Activated CD8-positive, alpha-beta T cell treated with anti-CD3 and anti-CD28 coated beads, Interleukin-2, amount 10 ng/mL, durations not matched to agents 7 days and 5 days (primary cell): ENCODE data around the gene MAP2K1. TPM values are rescaled to one million over a fixed set of nuclear protein-coding genes. Genes with fewer than 3 reads are reported as not detected.
"Not testable (repeated sequence)": the region's sequence is repeated elsewhere in the genome, so short reads cannot be mapped to it uniquely, and the experiment has no call there.

Experiments used
- ATAC-seq: fragments of 150-1000 bp; cut with Tn5 transposase; one replicate; pipeline ENCODE4 v1.10.0; 2021; ENCODE audit warnings: moderate library complexity
- CTCF ChIA-PET: fragments of 350-600 bp; sonication (Branson Sonifier 250); formaldehyde crosslinking; loops from one replicate; lab custom pipeline; 2021; ENCODE audit warnings: antibody characterized with exemption; lab: Charles Lee
- POLR2A ChIA-PET: fragments of 350-600 bp; sonication (Branson Sonifier 250); formaldehyde crosslinking; loops from one replicate; lab custom pipeline; 2021; ENCODE audit warnings: antibody characterized with exemption; lab: Charles Lee
- DNase-seq: peaks from one replicate; pipeline ENCODE4 v3.0.0-alpha.2; 2020
- H3K27ac Mint-ChIP-seq: one replicate; pipeline ENCODE4 v1.8.0; 2021; ENCODE audit warnings: mild to moderate bottlenecking, mixed read lengths
- H3K27me3 Mint-ChIP-seq: one replicate; pipeline ENCODE4 v1.8.0; 2021; ENCODE audit warnings: low read depth, mixed read lengths
- H3K36me3 Mint-ChIP-seq: one replicate; pipeline ENCODE4 v1.8.0; 2021; ENCODE audit warnings: low read depth, mixed read lengths
- H3K4me1 Mint-ChIP-seq: one replicate; pipeline ENCODE4 v1.8.0; 2021; ENCODE audit warnings: low read depth, mixed read lengths
- H3K4me3 Mint-ChIP-seq: one replicate; pipeline ENCODE4 v1.8.0; 2021; ENCODE audit warnings: mild to moderate bottlenecking, mixed read lengths
- H3K9me3 Mint-ChIP-seq: one replicate; pipeline ENCODE4 v1.8.0; 2022; ENCODE audit warnings: mixed read lengths; ENCODE audit not compliant: insufficient read depth
- total RNA-seq, 2 experiments: library from RNA; stranded (reverse); gene quantifications; one replicate each; pipeline ENCODE4 v1.2.3, GENCODE V29; 2021

Gene MAP2K1
- total RNA-seq, result 100 to 1,000 TPM; 108 to 118 TPM

GRCh38 chr15:66386204-66387123 lies at the start of gene MAP2K1:
Gene MAP2K1, plus strand, starts transcription at chr15:66386912. Its CDS starts 436 bp downstream, at chr15:66387348.
- POLR2A ChIA-PET, result interaction anchor here (0.6 to 5.3 kb wide), 6 partner anchors 16 to 229 kb away, joined by 3 to 35 read pairs (median 20); partner anchors contain the start of genes RPL4, SNAPC5, TIPIN and ZWILCH
- peak; percentile 99 for DNase-seq
- Mint-ChIP-seq H3K4me3 (peak within 1 kb of the TSS; percentile 95), H3K27me3 (no peaks in the 10 kb centered on the region), H3K4me1 (peaks cover 45% of the 10 kb centered on the region), H3K9me3 (no peaks in the 10 kb centered on the region), H3K36me3 (peaks cover 39% of the 10 kb centered on the region), H3K27ac (peak within 1 kb of the TSS; percentile 98)
- CTCF ChIA-PET, result interaction anchor here (0.7 to 7.6 kb wide), 20 partner anchors 8 to 120 kb away, joined by 3 to 126 read pairs (median 6); partner anchors contain the start of genes SNAPC5, TIPIN and ZWILCH
- ATAC-seq, result peak; percentile 83

- ATAC-seq, H3K4me3 Mint-ChIP-seq, DNase-seq, POLR2A ChIA-PET, H3K27ac Mint-ChIP-seq, H3K27me3 Mint-ChIP-seq, H3K9me3 Mint-ChIP-seq: not testable (repeated sequence)
- peaks cover 41% of the 10 kb centered on the region for H3K36me3 Mint-ChIP-seq
- CTCF ChIA-PET, result interaction anchor here (1.4 to 1.5 kb wide), 2 partner anchors 150 to 151 kb away, joined by 3 to 14 read pairs; partner anchors contain the start of gene SNAPC5
- peaks cover 12% of the 10 kb centered on the region for H3K4me1 Mint-ChIP-seq
Measured at GRCh38 chr15:66348530-66348929, 38.2 kb upstream of the MAP2K1 start.

DNA sequence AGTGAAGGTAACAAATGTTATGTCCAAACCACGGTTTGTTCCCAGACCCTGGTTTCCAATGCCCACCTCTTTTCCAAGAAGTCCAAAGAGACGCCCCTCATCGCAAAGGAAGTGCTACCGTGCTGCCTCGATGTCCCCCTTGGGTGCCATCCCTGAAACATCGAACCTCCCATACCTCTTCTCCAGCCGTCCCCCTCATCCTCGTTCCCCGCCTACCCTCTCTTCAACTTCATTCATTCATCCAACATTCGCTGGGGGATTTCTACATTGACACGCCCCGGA lies 30.7 kb upstream of the MAP2K1 start:
- Mint-ChIP-seq H3K27ac (peak overlapping the region; percentile 97), H3K4me1 (peaks cover 42% of the 10 kb centered on the region)
- no peak for ATAC-seq

DNA sequence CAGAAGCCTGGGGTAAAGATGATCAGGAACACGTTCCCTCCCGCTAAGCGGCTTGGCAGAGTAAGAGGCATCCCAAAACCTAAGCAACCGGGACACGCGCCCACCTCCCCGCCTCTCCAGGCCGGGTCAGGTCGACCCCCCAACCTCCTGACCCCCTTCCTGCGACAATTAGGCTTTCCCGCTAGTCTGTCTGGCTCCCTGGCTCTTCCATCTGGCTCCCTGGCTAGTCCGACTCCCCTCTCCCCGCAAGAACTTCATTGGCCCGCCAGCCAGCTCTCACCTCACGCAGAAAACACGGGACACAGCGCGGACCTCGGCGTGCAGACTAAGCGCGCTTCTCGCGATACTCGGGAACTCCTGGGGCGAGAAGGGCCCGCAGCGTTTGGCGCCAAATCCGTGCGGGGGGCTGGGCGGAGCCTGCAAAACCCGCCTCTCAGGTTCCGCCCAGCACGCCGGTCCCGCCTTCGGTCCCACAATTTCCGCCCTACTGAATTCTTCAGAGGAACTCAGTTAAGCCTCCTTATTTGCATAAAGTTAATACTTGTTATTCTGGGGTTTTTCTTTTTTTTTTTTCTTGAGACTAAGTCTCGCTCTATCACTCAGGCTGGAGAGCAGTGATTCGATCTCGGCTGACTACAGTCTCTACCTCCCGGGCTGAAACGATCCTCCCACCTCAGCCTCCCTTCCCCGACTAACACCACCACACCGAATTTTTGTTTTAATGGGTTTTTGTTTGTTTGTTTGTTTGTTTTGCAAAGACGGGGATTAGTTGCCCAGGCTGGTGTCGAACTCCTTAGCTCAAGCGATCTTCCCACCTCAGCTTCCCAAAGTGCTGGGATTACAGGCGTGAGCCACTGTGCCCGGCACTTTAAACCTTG lies 30.1 kb upstream of the MAP2K1 start, which contains the start of gene TIPIN:
Gene TIPIN (minus strand): TSS at position 327 of the 878 bp plus-strand sequence. CDS start 3,738 bp downstream, outside the sequence.
- no peaks in the 10 kb centered on the region for H3K27me3 Mint-ChIP-seq
- POLR2A ChIA-PET, result interaction anchor here (0.7 to 4.9 kb wide), 9 partner anchors 14 to 149 kb away, joined by 3 to 40 read pairs (median 4); partner anchors contain the start of genes MAP2K1, RPL4, SNAPC5 and ZWILCH
- H3K36me3 Mint-ChIP-seq, result peaks cover 25% of the 10 kb centered on the region
- H3K4me1 Mint-ChIP-seq, result peaks cover 42% of the 10 kb centered on the region
- peak within 1 kb of the TSS; percentile 97 for H3K27ac Mint-ChIP-seq
- peak within 1 kb of the TSS; percentile 95 for H3K4me3 Mint-ChIP-seq
- DNase-seq (peak; percentile 99), ATAC-seq (peak; percentile 99)
- no peaks in the 10 kb centered on the region for H3K9me3 Mint-ChIP-seq
- CTCF ChIA-PET, result interaction anchor here (0.8 to 5.0 kb wide), 5 partner anchors 13 to 142 kb away, joined by 3 to 56 read pairs (median 3); partner anchors contain the start of genes MAP2K1 and SNAPC5

More for the DNA sequence above, 30.7 kb upstream of the MAP2K1 start:
- ChIA-PET CTCF (interaction anchor here (1.1 to 5.0 kb wide), 3 partner anchors 14 to 142 kb away, joined by 3 to 56 read pairs (median 8); partner anchors contain the start of genes MAP2K1 and SNAPC5), POLR2A (interaction anchor here (0.7 to 4.9 kb wide), 5 partner anchors 14 to 149 kb away, joined by 3 to 40 read pairs (median 13); partner anchors contain the start of genes MAP2K1, RPL4, SNAPC5 and ZWILCH)
- Mint-ChIP-seq H3K27me3 (no peaks in the 10 kb centered on the region), H3K4me3 (peak overlapping the region; percentile 95), H3K9me3 (no peaks in the 10 kb centered on the region), H3K36me3 (peaks cover 28% of the 10 kb centered on the region)
- no peak for DNase-seq

GRCh38 chr15:66359740-66360139 lies 27.0 kb upstream of the MAP2K1 start:
- DNase-seq (no peak), ATAC-seq (no peak)
- H3K27ac Mint-ChIP-seq, result peak overlapping the region; percentile 30
- no peak overlapping the region for H3K4me3 Mint-ChIP-seq
- ChIA-PET POLR2A (no interaction called here), CTCF (no interaction called here)
- H3K4me1 Mint-ChIP-seq, result peaks cover 25% of the 10 kb centered on the region
- H3K9me3 Mint-ChIP-seq, result no peaks in the 10 kb centered on the region
- H3K36me3 Mint-ChIP-seq, result peaks cover 11% of the 10 kb centered on the region
- H3K27me3 Mint-ChIP-seq, result no peaks in the 10 kb centered on the region

- ATAC-seq, DNase-seq, H3K9me3 Mint-ChIP-seq, H3K27me3 Mint-ChIP-seq, H3K4me3 Mint-ChIP-seq, CTCF ChIA-PET, H3K36me3 Mint-ChIP-seq, POLR2A ChIA-PET, H3K27ac Mint-ChIP-seq: not testable (repeated sequence)
- H3K4me1 Mint-ChIP-seq, result peaks cover 11% of the 10 kb centered on the region
Measured at GRCh38 chr15:66361745-66362460, 24.8 kb upstream of the MAP2K1 start.

DNA sequence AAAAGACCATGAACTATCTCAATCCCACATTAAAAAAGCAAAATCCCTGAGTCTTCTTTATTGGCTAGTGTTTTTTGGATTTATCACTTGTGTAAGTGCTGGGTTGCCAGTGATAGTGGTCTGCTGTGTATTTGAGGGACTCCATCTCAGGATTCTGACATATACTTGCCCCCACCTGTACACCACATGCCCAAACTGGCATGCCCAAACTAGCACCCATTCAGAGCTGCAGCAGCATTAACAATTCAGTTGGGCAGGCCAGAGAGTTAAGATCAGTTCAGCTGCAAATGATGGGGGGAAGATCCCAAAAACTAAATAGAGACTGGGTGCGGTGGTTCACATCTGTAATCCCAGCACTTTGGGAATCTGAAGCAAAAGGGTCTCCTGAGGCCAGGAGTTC lies 23.9 kb upstream of the MAP2K1 start:
- ATAC-seq (no peak), DNase-seq (no peak)
- peaks cover 5% of the 10 kb centered on the region for H3K4me1 Mint-ChIP-seq
- H3K27ac Mint-ChIP-seq, result no peak overlapping the region
- no peak overlapping the region for H3K4me3 Mint-ChIP-seq
- peaks cover 1% of the 10 kb centered on the region for H3K36me3 Mint-ChIP-seq
- no peaks in the 10 kb centered on the region for H3K27me3 Mint-ChIP-seq
- no peaks in the 10 kb centered on the region for H3K9me3 Mint-ChIP-seq
- CTCF ChIA-PET, result no interaction called here
- POLR2A ChIA-PET, result no interaction called here

GRCh38 chr15:66364944-66365528 lies 21.7 kb upstream of the MAP2K1 start:
- Mint-ChIP-seq H3K27me3 (no peaks in the 10 kb centered on the region), H3K9me3 (no peaks in the 10 kb centered on the region), H3K4me1 (peaks cover 10% of the 10 kb centered on the region), H3K27ac (no peak overlapping the region), H3K4me3 (no peak overlapping the region), H3K36me3 (peaks cover 1% of the 10 kb centered on the region)
- DNase-seq, result no peak
- ATAC-seq, result no peak
- CTCF ChIA-PET, result no interaction called here
- POLR2A ChIA-PET, result no interaction called here

DNA sequence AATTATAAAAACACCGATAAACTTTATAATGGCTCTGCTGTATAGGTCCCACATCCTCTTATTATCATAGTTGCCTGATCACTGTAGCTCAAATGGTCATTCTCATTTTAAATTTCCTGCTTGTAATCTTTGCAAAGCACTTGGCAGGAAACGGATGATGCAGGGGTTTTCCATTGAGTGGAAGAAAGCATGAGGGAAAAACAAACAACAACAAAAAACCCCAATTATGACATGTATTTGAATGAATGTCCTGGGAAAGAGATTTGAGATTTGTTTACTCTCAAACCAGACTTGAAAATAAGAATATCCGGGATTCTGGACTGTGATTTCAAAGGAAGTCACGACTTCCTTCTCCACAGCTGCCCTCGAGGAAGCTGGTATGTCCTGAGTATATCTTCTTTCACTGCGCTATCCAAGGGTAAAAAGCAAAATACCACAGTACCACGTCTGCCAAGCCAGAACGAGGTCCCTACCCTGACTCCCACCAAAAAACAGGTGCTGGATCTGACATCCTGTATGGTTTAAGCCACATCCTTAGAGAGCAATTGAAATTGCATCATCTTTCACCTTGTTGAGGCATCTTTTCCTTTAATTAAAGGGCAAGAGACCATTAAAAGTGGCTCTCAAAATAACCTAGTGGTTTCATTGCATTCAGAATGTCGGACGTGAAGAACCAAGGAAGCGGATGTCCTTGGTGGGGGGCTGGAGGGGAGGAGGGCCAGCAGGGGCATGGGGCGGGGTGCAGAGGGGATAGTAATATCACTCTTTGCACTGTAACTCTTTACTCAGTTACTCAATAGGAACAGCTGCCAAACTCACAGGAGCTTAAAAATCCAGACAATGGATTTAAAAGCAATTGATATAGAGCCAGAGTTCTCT lies 16.7 kb upstream of the MAP2K1 start:
- peak; percentile 69 for DNase-seq
- Mint-ChIP-seq H3K4me3 (peak overlapping the region; percentile 56), H3K36me3 (peaks cover 6% of the 10 kb centered on the region), H3K9me3 (no peaks in the 10 kb centered on the region), H3K27me3 (no peaks in the 10 kb centered on the region), H3K27ac (peak overlapping the region; percentile 98), H3K4me1 (peaks cover 29% of the 10 kb centered on the region)
- peak; percentile 83 for ATAC-seq
- ChIA-PET POLR2A (interaction anchor here (0.6 to 2.9 kb wide), 5 partner anchors 12 to 135 kb away, joined by 3 to 19 read pairs (median 7); partner anchors contain the start of genes MAP2K1, RPL4, TIPIN and ZWILCH), CTCF (interaction anchor here (0.7 to 2.0 kb wide), 6 partner anchors 13 to 128 kb away, joined by 3 to 12 read pairs (median 3); partner anchors contain the start of genes MAP2K1, SNAPC5 and TIPIN)
